ENCODE data around the gene TSPAN1. TPM values are rescaled to one million over a fixed set of nuclear protein-coding genes. Genes with fewer than 3 reads are reported as not detected.
A peak's percentile ranks its signal among the peaks of the same experiment; 100 is the strongest.

TSPAN1 gene
- total and polyA plus RNA-seq, 2 of the 13 experiments (the other 11 are each of a cell fraction or from before 2014, with no cell fraction given): 1.7 to 2.9 TPM

DNA sequence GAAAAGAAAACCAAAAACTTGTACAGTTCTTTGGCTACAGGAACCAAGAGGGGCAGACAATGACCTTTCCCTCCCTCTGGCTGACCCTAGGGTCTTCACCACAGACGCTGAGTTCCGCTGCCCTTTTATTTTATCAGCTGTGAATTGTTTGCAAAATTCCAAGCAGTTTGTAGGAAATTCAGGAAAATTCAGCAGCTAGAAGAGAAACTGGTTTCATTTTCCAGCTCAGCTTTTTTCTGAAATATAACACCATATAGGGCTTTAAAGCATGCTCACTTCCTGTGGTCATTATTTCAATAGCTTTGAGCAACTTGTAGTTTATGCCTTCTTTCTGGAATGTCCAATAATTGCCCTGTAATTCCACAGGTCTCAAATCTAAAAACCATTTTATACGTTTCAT lies 37.0 kb upstream of the TSPAN1 start:
- no peak overlapping the region for H3K9ac ChIP-seq (ENCODE audit: insufficient read depth, low read depth, low read length)
- peak overlapping the region; percentile 61 for H3K4me2 ChIP-seq (ENCODE audit: low read depth, low read length)
- H3K79me2 ChIP-seq (ENCODE audit: insufficient read depth, low read length): no peaks in the 10 kb centered on the region
- WGBS (ENCODE audit: low lambda C conversion rate): 11% methylated on average over 3 of the region's 3 CpGs
- ChIA-PET POLR2A (no interaction called here), CTCF (ENCODE audit: low intra/inter-chr PET ratio, low total read pairs) (no interaction called here)
- H3K9me3 ChIP-seq (ENCODE audit: low read length): no peaks in the 10 kb centered on the region
- FAIRE-seq: no peak
- in situ Hi-C loops (cut with HindIII; ENCODE audit: extremely low pct_ligation_motif_present, low pct_unique_long_range_greater_than_20kb): no loop called here
- H3K27me3 ChIP-seq (ENCODE audit: control insufficient read depth in 1 of 2, insufficient read depth in 2 of 2, low read length in 2 of 2): peaks cover 2 to 6% of the 10 kb centered on the region in 2 experiments; a peak in 2 of 5 replicates
- ATAC-seq: no peak
- DNase-seq (ENCODE audit: low spot score): no peak
- peak overlapping the region in 2 of 3 experiments; percentile 14 to 29; a peak in 2 of 6 replicates for H3K4me3 ChIP-seq (replicated peaks in 1 of 3; ENCODE audit: insufficient read depth in 1 of 3, low read depth in 2 of 3, low read length in 3 of 3)
- no peaks in the 10 kb centered on the region for H3K36me3 ChIP-seq (replicated peaks in 1 of 2; ENCODE audit: control insufficient read depth in 1 of 2, insufficient read depth in 2 of 2, low read length in 2 of 2)
- peaks cover 24% of the 10 kb centered on the region for H3K4me1 ChIP-seq (ENCODE audit: insufficient read depth, low read length)
- no peak overlapping the region for H3K27ac ChIP-seq (ENCODE audit: extremely low read length, insufficient read depth, low read length)
- no peak overlapping the region for H2AFZ ChIP-seq (ENCODE audit: low read length)
- no TSS peak for BruUV-seq (replicated peaks)
- H4K20me1 ChIP-seq (ENCODE audit: insufficient read depth, low read length): no peaks in the 10 kb centered on the region
- intact Hi-C loops (cut with micrococcal nuclease; ENCODE audit: unreplicated experiment): no loop called here
- TF ChIP-seq, protein P1, sequence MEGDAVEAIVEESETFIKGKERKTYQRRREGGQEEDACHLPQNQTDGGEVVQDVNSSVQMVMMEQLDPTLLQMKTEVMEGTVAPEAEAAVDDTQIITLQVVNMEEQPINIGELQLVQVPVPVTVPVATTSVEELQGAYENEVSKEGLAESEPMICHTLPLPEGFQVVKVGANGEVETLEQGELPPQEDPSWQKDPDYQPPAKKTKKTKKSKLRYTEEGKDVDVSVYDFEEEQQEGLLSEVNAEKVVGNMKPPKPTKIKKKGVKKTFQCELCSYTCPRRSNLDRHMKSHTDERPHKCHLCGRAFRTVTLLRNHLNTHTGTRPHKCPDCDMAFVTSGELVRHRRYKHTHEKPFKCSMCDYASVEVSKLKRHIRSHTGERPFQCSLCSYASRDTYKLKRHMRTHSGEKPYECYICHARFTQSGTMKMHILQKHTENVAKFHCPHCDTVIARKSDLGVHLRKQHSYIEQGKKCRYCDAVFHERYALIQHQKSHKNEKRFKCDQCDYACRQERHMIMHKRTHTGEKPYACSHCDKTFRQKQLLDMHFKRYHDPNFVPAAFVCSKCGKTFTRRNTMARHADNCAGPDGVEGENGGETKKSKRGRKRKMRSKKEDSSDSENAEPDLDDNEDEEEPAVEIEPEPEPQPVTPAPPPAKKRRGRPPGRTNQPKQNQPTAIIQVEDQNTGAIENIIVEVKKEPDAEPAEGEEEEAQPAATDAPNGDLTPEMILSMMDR (CRISPR knock-in tag; IDR thresholded peaks at IDR 0.05): no peak
- TF ChIP-seq ZNF570 (CRISPR knock-in tag; IDR thresholded peaks at IDR 0.05; ENCODE audit: borderline replicate concordance) (no peak), ZFP90 (CRISPR knock-in tag; IDR thresholded peaks at IDR 0.05; ENCODE audit: borderline replicate concordance) (no peak), ZFP36 (IDR thresholded peaks at IDR 0.05; ENCODE audit: borderline replicate concordance, low read depth, low read length, partially characterized antibody) (no peak), CREM (IDR thresholded peaks at IDR 0.05) (no peak), CREM (CRISPR knock-in tag; IDR thresholded peaks at IDR 0.05) (no peak), ZNF121 (CRISPR knock-in tag; IDR thresholded peaks at IDR 0.05) (no peak), GTF3A (CRISPR knock-in tag; conservative IDR thresholded peaks at IDR 0.05) (no peak), AGO2 (optimal IDR thresholded peaks at IDR 0.05; ENCODE audit: low read depth, low read length) (no peak), YEATS4 (CRISPR knock-in tag; IDR thresholded peaks at IDR 0.05; ENCODE audit: borderline replicate concordance) (no peak), ZNF652 (CRISPR knock-in tag; IDR thresholded peaks at IDR 0.05; ENCODE audit: borderline replicate concordance, low read depth) (no peak), REL (CRISPR knock-in tag; conservative IDR thresholded peaks at IDR 0.05) (no peak), NR2F6 (IDR thresholded peaks at IDR 0.05) (peak; percentile 25; the same call in 1 of the 2 replicates), NR2F6 (CRISPR knock-in tag; IDR thresholded peaks at IDR 0.05) (no peak), ZNF501 (CRISPR knock-in tag; IDR thresholded peaks at IDR 0.05) (0 out of 2 replicates have a peak, but pooled peaks have one; percentile 34), ZNF484 (CRISPR knock-in tag; IDR thresholded peaks at IDR 0.05; ENCODE audit: borderline replicate concordance, low read depth) (no peak)
- TF ChIP-seq, protein P2, sequence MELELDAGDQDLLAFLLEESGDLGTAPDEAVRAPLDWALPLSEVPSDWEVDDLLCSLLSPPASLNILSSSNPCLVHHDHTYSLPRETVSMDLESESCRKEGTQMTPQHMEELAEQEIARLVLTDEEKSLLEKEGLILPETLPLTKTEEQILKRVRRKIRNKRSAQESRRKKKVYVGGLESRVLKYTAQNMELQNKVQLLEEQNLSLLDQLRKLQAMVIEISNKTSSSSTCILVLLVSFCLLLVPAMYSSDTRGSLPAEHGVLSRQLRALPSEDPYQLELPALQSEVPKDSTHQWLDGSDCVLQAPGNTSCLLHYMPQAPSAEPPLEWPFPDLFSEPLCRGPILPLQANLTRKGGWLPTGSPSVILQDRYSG (CRISPR knock-in tag; IDR thresholded peaks at IDR 0.05): no peak
- TF ChIP-seq, protein P3, sequence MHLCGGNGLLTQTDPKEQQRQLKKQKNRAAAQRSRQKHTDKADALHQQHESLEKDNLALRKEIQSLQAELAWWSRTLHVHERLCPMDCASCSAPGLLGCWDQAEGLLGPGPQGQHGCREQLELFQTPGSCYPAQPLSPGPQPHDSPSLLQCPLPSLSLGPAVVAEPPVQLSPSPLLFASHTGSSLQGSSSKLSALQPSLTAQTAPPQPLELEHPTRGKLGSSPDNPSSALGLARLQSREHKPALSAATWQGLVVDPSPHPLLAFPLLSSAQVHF (CRISPR knock-in tag; IDR thresholded peaks at IDR 0.05): no peak
- TF ChIP-seq, protein P4, sequence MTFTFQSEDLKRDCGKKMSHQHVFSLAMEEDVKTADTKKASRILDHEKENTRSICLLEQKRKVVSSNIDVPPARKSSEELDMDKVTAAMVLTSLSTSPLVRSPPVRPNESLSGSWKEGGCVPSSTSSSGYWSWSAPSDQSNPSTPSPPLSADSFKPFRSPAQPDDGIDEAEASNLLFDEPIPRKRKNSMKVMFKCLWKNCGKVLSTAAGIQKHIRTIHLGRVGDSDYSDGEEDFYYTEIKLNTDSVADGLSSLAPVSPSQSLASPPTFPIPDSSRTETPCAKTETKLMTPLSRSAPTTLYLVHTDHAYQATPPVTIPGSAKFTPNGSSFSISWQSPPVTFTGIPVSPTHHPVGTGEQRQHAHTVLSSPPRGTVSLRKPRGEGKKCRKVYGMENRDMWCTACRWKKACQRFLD (CRISPR knock-in tag; IDR thresholded peaks at IDR 0.05; ENCODE audit: borderline replicate concordance): no peak
- TF ChIP-seq, protein P5, sequence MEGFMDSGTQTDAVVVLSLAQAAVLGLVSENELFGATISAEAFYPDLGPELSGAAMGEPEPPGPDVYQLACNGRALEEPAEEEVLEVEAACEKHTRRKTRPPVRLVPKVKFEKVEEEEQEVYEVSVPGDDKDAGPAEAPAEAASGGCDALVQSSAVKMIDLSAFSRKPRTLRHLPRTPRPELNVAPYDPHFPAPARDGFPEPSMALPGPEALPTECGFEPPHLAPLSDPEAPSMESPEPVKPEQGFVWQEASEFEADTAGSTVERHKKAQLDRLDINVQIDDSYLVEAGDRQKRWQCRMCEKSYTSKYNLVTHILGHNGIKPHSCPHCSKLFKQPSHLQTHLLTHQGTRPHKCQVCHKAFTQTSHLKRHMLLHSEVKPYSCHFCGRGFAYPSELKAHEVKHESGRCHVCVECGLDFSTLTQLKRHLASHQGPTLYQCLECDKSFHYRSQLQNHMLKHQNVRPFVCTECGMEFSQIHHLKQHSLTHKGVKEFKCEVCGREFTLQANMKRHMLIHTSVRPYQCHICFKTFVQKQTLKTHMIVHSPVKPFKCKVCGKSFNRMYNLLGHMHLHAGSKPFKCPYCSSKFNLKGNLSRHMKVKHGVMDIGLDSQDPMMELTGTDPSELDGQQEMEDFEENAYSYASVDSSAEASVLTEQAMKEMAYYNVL (CRISPR knock-in tag; IDR thresholded peaks at IDR 0.05; ENCODE audit: borderline replicate concordance): peak; percentile 39; the same call in 1 of the 2 replicates

All from HepG2 (cell line).